Effector CD4-positive, alpha-beta T cell (primary cell): ENCODE data around the gene ACAD10.

Experiments used
- DNase-seq: peaks from one replicate; pipeline ENCODE4 v3.0.0-alpha.2; 2020

The ACAD10 gene

DNA sequence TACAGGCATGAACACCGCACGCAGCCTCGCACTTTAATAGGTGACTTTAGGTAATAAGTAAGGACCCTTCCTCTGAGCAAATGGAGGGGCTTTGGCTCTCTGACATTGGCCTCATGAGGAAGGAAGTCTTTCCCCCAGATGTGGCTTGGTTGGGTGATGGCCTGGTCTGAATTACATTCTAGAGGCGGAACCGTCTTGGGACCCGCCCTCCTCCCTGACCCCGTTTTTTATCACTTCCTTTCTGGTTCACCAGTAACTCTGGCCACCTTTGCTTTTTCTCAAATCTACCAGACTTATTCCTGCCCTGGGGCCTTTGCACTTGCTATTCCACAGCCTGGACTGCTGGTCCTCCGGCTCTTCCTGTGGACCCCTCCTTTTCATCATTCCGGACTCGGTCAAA, 94.3 kb downstream of the ACAD10 start:
- no peak for DNase-seq

DNA sequence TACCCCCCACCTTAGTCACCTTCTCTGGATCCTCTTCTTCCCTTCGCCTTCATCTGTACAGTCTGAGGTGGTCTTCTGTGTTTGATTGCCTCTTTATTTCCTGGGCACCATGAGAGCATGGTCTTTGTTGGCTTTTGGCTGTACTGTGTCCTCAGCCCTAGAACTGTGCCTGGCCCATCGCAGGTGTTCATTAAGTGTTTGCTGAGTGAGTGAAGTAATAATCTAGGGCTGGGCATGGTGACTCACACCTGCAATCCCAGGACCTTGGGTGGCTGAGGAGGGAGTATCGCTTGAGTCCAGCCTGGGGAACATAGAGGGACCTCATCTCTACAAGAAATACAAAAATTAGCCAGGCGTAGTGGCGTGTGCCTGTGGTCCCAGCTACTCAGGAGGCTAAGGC, 94.8 kb downstream of the ACAD10 start:
- DNase-seq, result no peak

DNA sequence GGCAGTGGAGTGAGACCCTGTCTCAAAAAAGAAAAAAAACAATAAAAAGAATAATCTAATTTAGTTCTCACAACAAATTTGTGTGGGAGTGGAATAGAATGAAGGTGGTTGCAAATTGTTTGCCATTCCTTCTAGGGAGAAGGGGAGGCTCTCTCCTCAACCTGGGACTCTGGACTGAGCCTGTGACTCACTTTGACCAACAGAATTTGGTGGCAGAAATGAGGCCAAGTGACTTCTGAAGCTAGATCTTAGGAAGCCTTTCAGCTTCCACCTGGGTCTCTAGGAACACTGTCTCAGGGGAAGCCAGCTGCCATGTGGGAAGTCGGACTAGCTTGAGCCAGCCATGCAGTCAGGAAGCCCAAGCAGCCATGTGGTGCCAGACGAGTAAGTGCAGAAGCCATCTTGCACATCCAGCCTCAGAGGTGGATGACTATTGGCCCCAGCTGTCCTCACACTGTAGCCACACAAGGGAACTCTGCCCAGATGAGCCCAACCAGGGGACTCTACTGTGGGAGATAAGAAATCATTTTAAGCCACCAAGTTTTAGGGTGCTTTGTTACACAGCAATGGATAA, 95.3 kb downstream of the ACAD10 start:
- DNase-seq, result no peak

DNA sequence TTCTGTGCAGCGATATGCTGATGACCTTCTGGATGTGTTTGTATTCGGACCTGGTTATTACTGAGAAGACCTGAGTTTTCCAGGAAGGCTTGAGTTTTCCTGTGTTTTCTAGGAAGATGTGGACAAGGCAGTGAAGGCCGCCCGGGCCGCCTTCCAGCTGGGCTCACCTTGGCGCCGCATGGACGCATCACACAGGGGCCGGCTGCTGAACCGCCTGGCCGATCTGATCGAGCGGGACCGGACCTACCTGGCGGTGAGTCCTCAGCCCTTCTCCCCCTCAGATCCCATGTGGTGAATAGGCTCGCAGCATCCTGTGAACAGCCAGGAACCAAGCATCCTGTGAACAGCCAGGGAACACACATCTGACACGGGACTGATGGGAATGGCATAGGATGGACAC, 97.2 kb downstream of the ACAD10 start:
- no peak for DNase-seq

DNA sequence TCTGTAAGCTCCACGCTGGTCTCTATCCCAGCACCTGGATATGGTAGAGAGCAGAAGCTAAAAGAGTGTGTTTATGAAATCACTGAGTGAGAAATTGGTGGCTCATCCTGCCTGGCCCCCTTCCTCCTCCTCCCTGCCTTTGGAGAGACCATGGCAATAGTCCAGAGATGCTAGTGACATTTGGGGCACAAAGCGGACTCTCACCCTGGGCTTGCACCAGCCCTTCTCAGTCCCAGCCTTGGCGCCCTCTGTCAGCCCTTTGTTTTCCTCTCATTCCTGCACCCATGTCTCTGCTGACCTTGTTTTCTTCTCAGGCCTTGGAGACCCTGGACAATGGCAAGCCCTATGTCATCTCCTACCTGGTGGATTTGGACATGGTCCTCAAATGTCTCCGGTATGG, 99.1 kb downstream of the ACAD10 start:
- DNase-seq, result no peak

DNA sequence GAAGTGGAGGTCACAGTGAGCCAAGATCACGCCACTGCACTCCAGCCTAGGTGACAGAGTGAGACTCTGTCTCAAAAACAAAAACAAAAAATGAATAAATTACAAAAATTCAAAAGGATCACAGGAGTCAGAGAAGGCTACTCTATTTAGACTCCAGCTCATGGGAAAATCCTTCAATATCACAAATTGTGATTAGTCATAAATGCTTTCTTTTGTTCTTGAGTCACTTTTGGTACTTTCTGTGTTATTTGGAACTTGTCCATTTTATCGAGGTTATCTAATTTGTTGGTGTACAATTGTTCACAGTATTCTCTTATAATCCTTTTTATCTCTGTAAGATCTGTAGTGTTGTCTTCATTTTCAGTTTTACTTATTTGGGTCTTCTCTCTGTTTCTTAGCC, 99.8 kb downstream of the ACAD10 start:
- DNase-seq, result no peak

DNA sequence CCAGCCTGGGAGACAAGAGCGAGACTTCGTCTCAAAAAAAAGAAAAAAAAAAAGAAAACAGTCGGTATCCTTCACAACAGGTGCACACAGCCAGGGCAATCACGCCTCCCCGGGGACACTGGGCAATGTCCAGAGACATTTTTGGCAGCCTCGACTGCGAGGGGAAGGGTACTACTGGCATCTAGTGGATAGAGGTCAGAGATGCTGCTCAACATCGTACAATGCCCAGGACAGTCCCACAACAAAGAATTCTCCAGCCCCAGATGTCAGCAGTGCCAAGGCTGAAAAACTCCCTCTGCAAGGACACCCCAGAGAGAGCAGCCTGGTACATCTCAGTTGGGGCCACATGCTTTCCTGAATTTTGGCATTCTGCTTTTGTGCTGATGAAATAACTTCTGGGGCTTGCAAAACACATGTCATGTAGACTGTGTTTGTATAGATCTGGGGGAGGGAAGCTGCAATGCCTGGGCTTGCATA, 102.4 kb downstream of the ACAD10 start:
- no peak for DNase-seq

DNA sequence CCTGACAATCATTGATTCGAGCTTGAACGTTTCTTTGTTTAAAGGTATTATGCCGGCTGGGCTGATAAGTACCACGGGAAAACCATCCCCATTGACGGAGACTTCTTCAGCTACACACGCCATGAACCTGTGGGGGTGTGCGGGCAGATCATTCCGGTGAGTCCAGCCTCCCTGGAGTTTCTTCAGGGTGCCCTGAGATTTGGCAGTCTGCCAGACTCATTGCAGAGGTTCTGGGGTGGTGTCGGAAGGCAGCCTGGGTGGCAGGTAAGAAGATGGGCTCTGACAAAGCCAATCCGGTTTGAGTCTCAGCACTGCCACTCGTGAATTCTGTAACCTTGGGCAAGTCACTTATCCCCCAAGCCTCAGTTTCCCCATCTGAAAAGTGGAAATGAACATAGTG, 103.9 kb downstream of the ACAD10 start:
- DNase-seq, result no peak

DNA sequence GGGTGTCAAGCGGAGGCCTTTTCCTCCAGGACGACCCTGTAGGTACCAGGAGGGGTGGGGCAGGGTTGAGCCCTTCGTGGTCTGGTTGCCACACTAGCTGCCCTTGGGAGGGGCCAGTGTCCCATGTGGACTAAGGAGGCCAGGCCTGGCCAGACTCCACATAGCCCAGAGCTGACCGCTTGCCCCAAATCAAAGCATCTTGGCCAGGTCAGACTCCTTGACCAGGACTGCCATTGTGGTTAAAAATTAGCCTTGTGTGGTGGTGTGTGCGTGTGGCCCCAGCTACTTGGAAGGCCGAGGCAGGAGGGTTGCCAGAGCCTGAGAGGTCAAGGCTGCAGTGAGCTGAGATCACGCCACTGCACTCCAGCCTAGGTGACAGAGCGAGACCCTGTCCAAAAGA, 105.7 kb downstream of the ACAD10 start:
- DNase-seq, result no peak

GRCh38 chr12:111792155-111792855, 106.5 kb downstream of the ACAD10 start:
- no peak for DNase-seq

DNA sequence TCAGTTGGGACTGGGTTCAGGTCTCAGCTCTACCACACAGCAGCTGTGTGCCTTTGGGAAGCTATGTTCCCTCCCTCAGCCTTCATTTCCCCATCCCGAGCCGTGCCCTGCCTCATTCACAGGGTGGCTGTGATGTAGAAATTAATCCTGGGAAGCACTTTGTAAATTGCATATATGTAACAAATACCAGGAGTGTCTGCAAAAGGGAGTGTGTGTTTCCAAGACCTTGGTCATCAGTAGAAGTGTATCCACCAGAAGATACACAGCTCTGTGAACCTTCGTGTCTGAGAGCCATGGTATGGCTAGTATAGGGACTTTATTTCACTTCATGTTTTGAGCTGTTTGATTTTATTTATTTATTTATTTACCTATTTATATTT, 107.0 kb downstream of the ACAD10 start:
- DNase-seq, result no peak

DNA sequence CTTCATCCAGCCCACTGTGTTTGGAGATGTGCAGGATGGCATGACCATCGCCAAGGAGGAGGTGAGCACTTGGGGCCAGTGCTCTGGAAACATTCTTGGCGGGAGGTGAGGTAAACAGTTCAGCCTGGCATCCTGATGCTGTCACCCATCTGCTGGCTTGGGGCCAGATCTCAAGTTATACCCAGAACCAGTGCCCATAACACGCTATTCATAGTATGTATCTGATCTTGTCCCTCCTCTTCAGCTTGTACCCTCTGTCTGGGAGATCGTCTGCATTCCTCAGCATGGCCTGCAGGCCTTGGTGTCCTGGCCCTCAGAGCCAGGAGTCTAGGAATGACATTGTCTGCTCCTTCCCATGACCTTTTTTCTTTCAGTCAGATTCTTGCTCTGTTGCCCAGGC, 112.3 kb downstream of the ACAD10 start:
- no peak for DNase-seq

GRCh38 chr12:111799758-111800157, 113.9 kb downstream of the ACAD10 start:
- no peak for DNase-seq

DNA sequence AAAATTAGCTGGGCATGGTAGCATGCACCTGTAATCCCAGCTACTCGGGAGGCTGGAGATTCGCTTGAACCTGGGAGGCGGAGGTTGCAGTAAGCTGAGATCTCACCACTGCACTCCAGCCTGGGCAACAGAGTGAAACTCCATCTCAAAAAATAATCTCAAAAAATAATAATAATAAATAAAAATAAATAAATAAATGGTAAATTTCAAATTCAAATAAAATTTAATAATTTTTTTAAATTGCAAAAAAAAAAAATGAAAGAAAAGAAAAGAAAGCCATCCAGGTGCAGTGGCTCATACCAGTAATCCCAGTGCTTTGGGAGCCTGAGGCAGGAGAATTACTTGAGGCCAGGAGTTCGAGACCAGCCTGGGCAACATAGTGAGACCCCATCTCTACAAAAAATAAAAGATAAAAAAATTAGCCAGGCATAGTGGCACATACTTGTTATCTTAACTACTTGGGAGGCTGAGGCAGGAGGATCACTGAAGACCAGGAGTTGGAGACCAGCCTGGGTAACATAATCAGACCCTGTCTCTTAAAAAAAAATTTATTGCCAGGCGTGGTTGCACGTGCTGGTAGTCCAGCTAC, 117.3 kb downstream of the ACAD10 start:
- DNase-seq, result no peak

GRCh38 chr12:111803851-111804250, 118.0 kb downstream of the ACAD10 start:
- no peak for DNase-seq

- DNase-seq, result no peak
Measured at GRCh38 chr12:111806304-111806703, 120.5 kb downstream of the ACAD10 start.
